HG02571 (cell line): ENCODE results near the gene SP4.

Experiments used
- ATAC-seq: cut with Tn5 transposase; IDR thresholded peaks from one replicate; pipeline ENCODE4 v1.9.1; 2021; ENCODE audit warnings: mild to moderate bottlenecking, moderate library complexity; ENCODE audit not compliant: unreplicated experiment

The SP4 gene

DNA sequence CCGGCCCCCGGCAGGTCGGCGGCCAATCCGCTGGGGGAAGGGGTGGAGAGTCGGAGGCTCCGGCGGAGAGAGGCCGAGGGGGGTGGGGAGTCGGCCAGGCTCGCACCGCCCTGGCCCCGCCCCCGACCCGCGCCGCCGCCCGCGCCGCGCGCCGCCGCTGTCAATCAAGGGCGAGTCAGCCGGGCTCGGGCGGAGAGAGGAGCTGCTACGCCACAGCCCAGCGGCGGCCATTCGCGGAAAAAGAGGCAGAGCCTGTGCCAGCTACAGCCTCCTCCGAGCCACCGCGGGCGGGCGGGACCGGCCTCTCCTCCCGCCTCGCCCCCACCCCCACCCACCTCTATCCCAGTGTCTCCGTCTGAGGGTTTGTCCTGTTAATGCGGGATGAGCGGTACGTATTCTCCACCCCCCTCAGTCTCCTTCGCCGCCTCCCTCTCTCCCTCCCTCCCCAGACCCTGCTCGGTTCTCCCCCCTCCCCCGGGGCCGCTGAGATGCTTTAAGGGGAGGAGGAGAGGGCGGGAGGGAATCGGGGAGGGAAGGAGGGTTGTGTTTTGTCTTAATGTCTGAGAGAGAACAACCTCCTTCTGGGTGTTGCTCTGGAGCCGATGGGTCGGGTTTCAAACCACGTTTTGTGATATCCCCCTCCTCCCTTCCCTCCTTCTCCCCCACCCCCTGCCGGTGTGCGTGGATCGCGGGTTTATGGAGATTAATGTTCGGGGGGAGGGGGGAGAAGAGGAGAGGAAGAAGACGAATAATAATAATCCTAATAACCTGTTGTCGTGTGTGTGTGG, at the start of gene SP4:
TSS of gene SP4 (plus strand) at position 213 of the 788 bp plus-strand sequence. CDS start at position 382, 169 bp downstream.
- peak; percentile 69 for ATAC-seq

GRCh38 chr7:21383227-21384220, 44.4 kb upstream of the SP4 start:
- ATAC-seq, result peak; percentile 86

GRCh38 chr7:21393937-21394336, 33.9 kb upstream of the SP4 start:
- ATAC-seq, result no peak

- ATAC-seq, result no peak
Measured at GRCh38 chr7:21401944-21402343, 25.9 kb upstream of the SP4 start.

DNA sequence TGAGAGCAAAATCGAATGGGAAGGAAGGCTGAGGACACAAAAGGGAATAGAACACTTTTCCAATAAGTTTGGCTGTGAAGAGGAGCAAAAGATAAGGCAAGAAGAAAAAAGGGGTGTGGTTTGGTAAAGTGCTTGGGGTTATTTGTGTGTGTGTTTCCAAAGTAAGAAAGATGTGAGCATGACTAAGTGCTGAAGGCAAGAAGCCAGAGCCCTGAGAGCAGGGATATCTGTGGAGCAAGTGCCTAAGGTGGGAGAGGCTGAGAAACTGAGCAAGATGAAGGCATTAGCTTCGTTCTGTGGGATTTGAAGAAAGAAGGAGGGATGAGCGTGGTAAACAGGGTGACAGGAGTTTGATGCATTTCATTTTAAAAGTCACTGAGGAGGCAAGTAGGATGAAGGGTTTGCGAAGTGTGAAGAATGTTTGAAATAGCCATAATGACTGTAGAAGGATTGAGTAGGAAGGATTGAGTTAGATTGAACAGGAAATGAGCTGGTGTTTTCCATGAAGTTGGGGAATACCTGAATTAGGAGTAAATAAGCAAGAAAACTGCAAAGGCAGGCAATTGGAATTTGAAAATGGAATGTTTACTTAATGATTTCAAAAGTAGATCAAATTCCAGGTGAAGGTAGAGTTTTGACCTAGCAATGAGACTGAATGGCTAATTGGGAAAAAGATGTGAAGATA, 19.9 kb upstream of the SP4 start:
- ATAC-seq, result no peak

DNA sequence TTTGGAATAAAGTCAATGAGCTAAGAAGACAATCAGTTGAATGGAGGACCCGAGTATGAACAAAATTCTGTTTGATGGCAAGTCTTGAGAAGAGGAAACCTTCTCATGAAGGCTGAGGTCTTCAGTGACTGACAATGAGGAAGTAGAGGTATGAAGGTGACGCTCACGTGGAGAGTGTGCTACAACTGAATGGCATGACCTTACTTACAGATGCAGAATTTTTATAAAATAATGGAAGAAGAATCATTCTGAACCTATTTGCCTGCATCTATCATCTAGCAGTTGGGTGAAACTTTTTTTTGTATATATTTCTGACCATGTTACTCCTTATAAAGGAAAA, 19.4 kb upstream of the SP4 start:
- ATAC-seq, result no peak

DNA sequence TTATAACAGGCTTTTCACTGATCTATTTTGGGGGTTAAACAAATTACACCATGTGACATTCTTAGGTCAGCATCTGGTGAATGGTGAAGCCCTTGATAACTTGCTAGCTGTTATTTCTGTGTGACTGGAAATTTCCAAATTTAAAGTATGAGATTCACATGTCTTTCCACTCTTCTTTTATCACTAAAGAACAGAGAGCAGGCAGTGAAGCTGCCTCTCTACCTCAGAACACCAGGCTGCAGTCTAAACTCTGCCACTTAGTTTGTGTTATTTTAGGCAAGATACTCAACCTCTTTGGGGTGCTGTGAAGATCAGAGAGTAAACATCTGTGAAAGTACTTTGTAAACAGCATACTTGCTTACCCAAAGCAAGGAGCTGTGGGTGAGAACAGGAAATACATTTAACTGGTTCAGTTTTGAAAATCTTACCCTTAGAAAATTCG, 15.5 kb upstream of the SP4 start:
- peak; percentile 77 for ATAC-seq

- ATAC-seq, result no peak
Measured at GRCh38 chr7:21412957-21413356, 14.9 kb upstream of the SP4 start.

GRCh38 chr7:21413502-21413901, 14.4 kb upstream of the SP4 start:
- no peak for ATAC-seq

GRCh38 chr7:21414795-21415393, 13.0 kb upstream of the SP4 start:
- ATAC-seq, result no peak

DNA sequence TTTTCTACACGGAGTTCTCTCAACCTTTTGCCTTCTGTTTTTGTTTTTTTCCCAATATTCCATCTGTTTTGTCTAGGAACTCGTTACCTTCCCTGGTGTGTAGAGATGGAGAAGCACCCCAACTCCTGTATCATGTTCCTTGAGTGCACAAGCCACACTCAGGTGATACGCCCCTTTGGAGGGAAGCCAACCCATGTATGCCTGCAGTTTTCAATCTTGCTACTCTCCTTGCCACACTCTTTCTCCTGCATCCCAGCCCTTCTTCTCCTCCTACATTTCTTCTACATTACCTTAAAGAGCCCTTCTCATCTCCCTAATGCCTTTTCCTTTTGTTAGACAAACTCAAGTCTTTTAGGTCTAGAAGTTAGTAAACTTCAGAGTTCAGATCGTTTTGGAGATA, 10.2 kb upstream of the SP4 start:
- ATAC-seq, result no peak

DNA sequence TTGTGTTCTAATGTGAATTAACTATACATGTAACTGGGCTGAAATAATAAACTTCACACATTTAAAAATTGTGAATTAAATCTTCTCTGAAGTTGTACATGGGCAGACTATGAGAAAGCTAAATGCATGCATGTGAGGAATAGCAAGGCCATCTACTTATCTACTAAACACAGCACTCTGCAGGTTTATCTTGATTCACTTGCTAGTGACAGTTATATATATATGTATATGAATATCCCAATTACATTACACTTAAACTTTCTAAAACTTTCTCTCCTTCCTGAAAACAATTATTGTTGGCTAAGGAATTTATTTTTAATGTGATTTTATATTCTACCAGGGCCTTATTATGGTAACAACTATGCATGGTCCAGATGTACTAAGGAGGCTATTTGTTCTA, 5.1 kb upstream of the SP4 start:
- ATAC-seq, result no peak

GRCh38 chr7:21425290-21425689, 2.6 kb upstream of the SP4 start:
- ATAC-seq, result no peak

DNA sequence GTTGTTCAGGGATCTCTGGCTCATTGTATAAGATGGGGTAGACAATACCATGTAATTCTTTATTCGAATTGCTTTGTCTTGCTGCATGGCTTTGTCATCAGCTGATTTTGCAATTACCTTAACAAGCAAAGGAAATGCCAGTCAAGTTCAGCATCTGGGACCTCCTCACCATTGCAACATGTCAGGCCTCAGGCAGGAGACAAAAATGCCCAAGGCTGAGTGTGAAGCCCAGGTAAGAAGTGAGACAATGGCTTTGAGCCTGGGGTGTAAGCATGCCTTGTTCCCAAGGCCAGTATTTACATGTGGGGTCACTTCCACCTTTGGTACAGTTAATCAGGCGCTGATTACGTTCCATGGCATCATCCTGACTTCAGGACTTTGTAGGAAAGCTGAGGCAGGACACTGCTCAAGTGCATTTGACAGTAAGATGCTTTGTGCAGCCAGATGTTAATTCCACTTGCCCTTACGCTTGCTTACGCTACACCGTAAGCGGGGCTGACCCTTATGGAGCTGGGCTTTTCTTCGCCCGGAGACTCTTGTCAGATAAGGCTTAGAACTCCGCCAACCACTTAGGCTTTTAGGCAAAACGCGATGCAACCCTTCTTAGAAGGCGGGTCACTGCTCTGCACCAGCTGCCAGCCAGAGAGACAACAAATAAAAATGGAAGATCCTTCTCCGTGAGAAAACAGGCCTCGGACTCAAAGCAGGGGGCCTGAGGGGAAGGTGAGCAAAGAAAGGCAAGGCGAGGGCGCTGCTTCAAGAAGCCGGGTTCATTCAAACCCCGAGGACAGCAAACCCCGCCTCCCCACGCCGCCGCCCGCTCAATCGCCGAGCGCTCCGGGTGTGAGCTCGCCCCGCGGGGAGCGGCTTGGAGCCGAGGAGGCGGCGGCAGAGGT, 1.3 kb upstream of the SP4 start:
- no peak for ATAC-seq

GRCh38 chr7:21427182-21427870, 557 bp upstream of the SP4 start:
- ATAC-seq, result peak; percentile 74

DNA sequence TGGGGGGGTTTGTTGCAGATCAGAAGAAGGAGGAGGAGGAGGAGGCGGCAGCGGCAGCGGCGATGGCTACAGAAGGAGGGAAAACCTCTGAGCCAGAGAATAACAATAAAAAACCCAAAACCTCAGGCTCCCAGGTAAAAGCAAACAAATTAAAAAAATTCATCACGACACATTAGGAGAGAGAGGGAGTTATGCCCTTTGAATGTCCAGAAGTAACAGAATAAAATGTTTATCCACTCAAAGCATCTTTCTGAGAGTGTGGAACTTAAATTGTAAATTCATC, 717 bp downstream of the SP4 start:
- ATAC-seq, result no peak

- ATAC-seq, result no peak
Measured at GRCh38 chr7:21429021-21429420, 1.1 kb downstream of the SP4 start.

DNA sequence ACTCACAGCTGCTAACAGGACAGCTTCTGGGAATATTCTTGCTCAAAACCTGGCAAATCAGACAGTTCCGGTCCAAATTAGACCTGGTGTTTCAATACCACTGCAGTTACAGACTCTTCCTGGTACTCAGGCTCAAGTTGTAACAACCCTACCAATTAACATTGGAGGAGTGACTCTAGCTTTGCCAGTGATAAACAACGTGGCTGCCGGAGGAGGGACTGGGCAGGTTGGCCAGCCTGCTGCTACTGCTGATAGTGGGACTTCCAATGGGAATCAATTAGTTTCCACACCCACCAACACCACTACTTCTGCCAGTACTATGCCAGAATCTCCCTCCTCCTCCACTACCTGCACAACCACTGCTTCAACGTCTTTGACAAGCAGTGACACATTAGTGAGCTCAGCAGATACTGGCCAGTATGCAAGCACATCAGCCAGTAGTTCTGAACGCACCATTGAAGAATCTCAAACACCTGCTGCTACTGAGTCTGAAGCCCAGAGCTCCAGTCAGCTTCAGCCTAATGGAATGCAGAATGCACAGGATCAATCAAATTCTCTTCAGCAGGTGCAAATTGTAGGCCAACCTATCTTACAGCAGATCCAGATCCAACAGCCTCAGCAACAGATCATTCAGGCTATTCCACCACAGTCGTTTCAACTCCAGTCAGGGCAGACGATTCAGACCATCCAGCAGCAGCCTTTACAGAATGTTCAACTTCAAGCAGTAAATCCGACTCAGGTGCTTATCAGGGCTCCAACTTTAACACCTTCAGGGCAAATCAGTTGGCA, 2.1 kb downstream of the SP4 start:
- no peak for ATAC-seq

GRCh38 chr7:21430575-21430954, 2.7 kb downstream of the SP4 start:
- no peak for ATAC-seq
